Measurements from ENCODE around the gene GPC6.
A peak's percentile ranks its signal among the peaks of the same experiment; 100 is the strongest.

GPC6 gene

GRCh38 chr13:93260591-93260990 lies 34.0 kb downstream of the GPC6 start:
- Histone ChIP-seq H3K18ac (ENCODE audit: low read length) (no peak overlapping the region), H3K9ac (ENCODE audit: low read length) (no peak overlapping the region), H4K12ac (ENCODE audit: low read depth, low read length) (no peak overlapping the region), H3K23ac (ENCODE audit: low read length) (no peak overlapping the region), H3K27me3 (ENCODE audit: insufficient read depth, low read length) (no peaks in the 10 kb centered on the region), H2BK5ac (ENCODE audit: low read depth, low read length, poor library complexity) (no peak overlapping the region), H3K4ac (ENCODE audit: low read depth, low read length) (no peak overlapping the region), H3K4me2 (ENCODE audit: low read length) (no peak overlapping the region), H3K4me3 (ENCODE audit: low read depth, low read length) (no peak overlapping the region), H3K27ac (ENCODE audit: low read depth, low read length) (no peak overlapping the region), H3K79me1 (ENCODE audit: low read length) (no peaks in the 10 kb centered on the region), H2AK5ac (ENCODE audit: low read length) (no peak overlapping the region), H3K36me3 (ENCODE audit: control insufficient read depth in 1 of 2, insufficient read depth in 2 of 2, low read length in 2 of 2) (no peaks in the 10 kb centered on the region), H4K8ac (ENCODE audit: low read depth, low read length) (no peak overlapping the region), H2BK12ac (ENCODE audit: low read length) (no peak overlapping the region), H2BK120ac (ENCODE audit: insufficient read depth, low read length, poor library complexity) (no peak overlapping the region), H3K14ac (ENCODE audit: low read length) (no peak overlapping the region), H3K4me1 (ENCODE audit: control insufficient read depth in 1 of 2, insufficient read depth in 2 of 2, low read length in 2 of 2) (no peaks in the 10 kb centered on the region), H4K91ac (ENCODE audit: low read depth, low read length) (no peak overlapping the region), H3K9me3 (ENCODE audit: insufficient read depth, low read depth, low read length) (no peaks in the 10 kb centered on the region), H2AFZ (ENCODE audit: insufficient read depth, low read length, poor library complexity) (no peak overlapping the region), H3K79me2 (ENCODE audit: control insufficient read depth, insufficient read depth, low read length, poor library complexity) (no peaks in the 10 kb centered on the region)
- no CpG with 5 or more reads among the region's 1 CpG for WGBS (ENCODE audit: extremely low coverage, insufficient coverage, insufficient read length)
- DNase-seq = no peak

DNA sequence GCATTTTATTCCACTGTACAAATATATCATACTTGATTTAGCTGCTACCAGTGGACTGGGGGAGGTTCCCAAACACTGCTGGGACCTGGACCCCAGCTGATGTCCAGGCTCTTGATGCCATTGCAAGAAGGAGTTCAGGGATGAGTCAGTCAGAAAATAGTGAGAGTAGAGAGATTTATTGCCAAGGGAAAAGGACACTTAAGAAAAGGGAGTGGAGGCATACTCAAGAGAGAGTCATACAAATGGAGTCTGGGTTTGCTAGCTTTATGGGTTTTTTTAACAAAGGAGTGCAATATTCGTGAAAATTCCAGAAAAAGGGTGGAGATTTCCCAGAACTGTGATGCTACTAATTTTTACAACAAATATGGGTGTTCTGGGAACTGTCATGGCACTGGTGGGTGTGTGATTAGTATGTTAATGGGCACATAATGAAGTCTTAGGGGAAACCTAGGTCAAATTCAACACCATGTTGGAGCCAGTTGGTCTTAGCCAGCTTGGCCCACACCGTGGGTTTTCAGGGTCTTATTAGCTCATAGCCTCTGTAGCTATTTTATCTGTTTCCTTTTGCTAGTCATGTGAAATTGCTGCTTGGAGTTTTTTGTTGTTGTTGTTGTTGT lies 36.2 kb downstream of the GPC6 start:
- Histone ChIP-seq H3K9ac (ENCODE audit: low read length) (no peak overlapping the region), H3K27ac (ENCODE audit: low read depth, low read length) (no peak overlapping the region), H3K36me3 (ENCODE audit: control insufficient read depth in 1 of 2, insufficient read depth in 2 of 2, low read length in 2 of 2) (no peaks in the 10 kb centered on the region), H4K12ac (ENCODE audit: low read depth, low read length) (no peak overlapping the region), H4K8ac (ENCODE audit: low read depth, low read length) (no peak overlapping the region), H3K4me2 (ENCODE audit: low read length) (no peak overlapping the region), H3K9me3 (ENCODE audit: insufficient read depth, low read depth, low read length) (no peaks in the 10 kb centered on the region), H3K14ac (ENCODE audit: low read length) (no peak overlapping the region), H2BK12ac (ENCODE audit: low read length) (no peak overlapping the region), H2BK5ac (ENCODE audit: low read depth, low read length, poor library complexity) (no peak overlapping the region), H3K4me1 (ENCODE audit: control insufficient read depth in 1 of 2, insufficient read depth in 2 of 2, low read length in 2 of 2) (no peaks in the 10 kb centered on the region), H3K4me3 (ENCODE audit: low read depth, low read length) (no peak overlapping the region), H3K27me3 (ENCODE audit: insufficient read depth, low read length) (no peaks in the 10 kb centered on the region), H3K79me1 (ENCODE audit: low read length) (no peaks in the 10 kb centered on the region), H2BK120ac (ENCODE audit: insufficient read depth, low read length, poor library complexity) (no peak overlapping the region), H3K23ac (ENCODE audit: low read length) (no peak overlapping the region), H3K18ac (ENCODE audit: low read length) (no peak overlapping the region), H3K79me2 (ENCODE audit: control insufficient read depth, insufficient read depth, low read length, poor library complexity) (no peaks in the 10 kb centered on the region), H3K4ac (ENCODE audit: low read depth, low read length) (no peak overlapping the region), H2AK5ac (ENCODE audit: low read length) (no peak overlapping the region), H2AFZ (ENCODE audit: insufficient read depth, low read length, poor library complexity) (no peak overlapping the region), H4K91ac (ENCODE audit: low read depth, low read length) (no peak overlapping the region)
- peak in 1 of 2 donors; percentile 1 for DNase-seq
- WGBS (ENCODE audit: extremely low coverage, insufficient coverage, insufficient read length) = no CpG with 5 or more reads among the region's 2 CpGs

DNA sequence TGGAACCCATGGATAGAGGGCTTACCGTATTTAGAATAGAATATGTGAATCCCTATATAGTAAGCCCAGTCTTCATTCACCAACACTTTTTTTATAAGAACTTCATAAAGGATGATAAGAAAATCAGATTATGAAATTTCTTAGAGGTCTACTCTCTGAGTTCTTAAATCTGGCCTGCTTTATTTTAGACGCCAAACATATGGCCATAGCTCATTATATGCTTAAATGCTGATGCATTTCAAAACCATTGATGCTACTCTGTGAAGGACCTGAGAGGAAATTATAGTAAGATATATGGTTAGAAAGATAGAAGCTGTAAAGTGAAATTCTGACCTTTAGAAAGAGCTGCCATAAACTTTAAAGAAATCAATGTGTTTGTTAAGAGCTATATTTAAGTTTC lies 38.3 kb downstream of the GPC6 start:
- H3K23ac ChIP-seq (ENCODE audit: low read length) = no peak overlapping the region
- no peaks in the 10 kb centered on the region for H3K79me2 ChIP-seq (ENCODE audit: control insufficient read depth, insufficient read depth, low read length, poor library complexity)
- H3K36me3 ChIP-seq (ENCODE audit: control insufficient read depth in 1 of 2, insufficient read depth in 2 of 2, low read length in 2 of 2) = no peaks in the 10 kb centered on the region
- H3K4me3 ChIP-seq (ENCODE audit: low read depth, low read length) = no peak overlapping the region
- H3K4me1 ChIP-seq (ENCODE audit: control insufficient read depth in 1 of 2, insufficient read depth in 2 of 2, low read length in 2 of 2) = no peaks in the 10 kb centered on the region
- no peak overlapping the region for H2AK5ac ChIP-seq (ENCODE audit: low read length)
- no peak overlapping the region for H4K12ac ChIP-seq (ENCODE audit: low read depth, low read length)
- no peak overlapping the region for H3K14ac ChIP-seq (ENCODE audit: low read length)
- no peak overlapping the region for H2BK120ac ChIP-seq (ENCODE audit: insufficient read depth, low read length, poor library complexity)
- H2BK12ac ChIP-seq (ENCODE audit: low read length) = no peak overlapping the region
- H4K91ac ChIP-seq (ENCODE audit: low read depth, low read length) = no peak overlapping the region
- no CpG with 5 or more reads among the region's 2 CpGs for WGBS (ENCODE audit: extremely low coverage, insufficient coverage, insufficient read length)
- H2AFZ ChIP-seq (ENCODE audit: insufficient read depth, low read length, poor library complexity) = no peak overlapping the region
- H3K4ac ChIP-seq (ENCODE audit: low read depth, low read length) = no peak overlapping the region
- no peak overlapping the region for H3K4me2 ChIP-seq (ENCODE audit: low read length)
- H3K9ac ChIP-seq (ENCODE audit: low read length) = no peak overlapping the region
- no peak overlapping the region for H4K8ac ChIP-seq (ENCODE audit: low read depth, low read length)
- no peaks in the 10 kb centered on the region for H3K79me1 ChIP-seq (ENCODE audit: low read length)
- no peak overlapping the region for H3K18ac ChIP-seq (ENCODE audit: low read length)
- H2BK5ac ChIP-seq (ENCODE audit: low read depth, low read length, poor library complexity) = no peak overlapping the region
- H3K9me3 ChIP-seq (ENCODE audit: insufficient read depth, low read depth, low read length) = no peaks in the 10 kb centered on the region
- no peak overlapping the region for H3K27ac ChIP-seq (ENCODE audit: low read depth, low read length)
- H3K27me3 ChIP-seq (ENCODE audit: insufficient read depth, low read length) = no peaks in the 10 kb centered on the region
- DNase-seq = no peak

DNA sequence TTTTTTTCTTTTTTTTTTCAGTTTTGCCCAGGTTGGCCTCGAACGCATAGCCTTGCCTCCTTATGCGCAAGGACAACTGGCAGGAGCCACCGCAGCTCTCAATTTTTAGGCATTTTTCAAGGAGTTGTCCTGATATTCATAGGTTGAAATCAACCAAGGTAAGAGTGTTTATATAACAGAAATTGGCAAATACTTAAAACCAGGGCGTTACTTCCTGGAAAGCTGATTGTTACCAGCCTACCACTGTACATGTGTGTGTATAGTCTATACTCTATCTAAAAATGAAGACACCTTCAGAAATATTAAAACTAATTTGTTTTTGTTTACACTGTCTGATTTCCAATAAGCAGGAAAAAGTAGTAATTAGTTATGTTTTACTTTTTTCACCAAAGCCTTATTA lies 39.2 kb downstream of the GPC6 start:
- no peak overlapping the region for H3K18ac ChIP-seq (ENCODE audit: low read length)
- no peak overlapping the region for H3K4ac ChIP-seq (ENCODE audit: low read depth, low read length)
- H2BK12ac ChIP-seq (ENCODE audit: low read length) = no peak overlapping the region
- H3K14ac ChIP-seq (ENCODE audit: low read length) = no peak overlapping the region
- no peak overlapping the region for H2AFZ ChIP-seq (ENCODE audit: insufficient read depth, low read length, poor library complexity)
- DNase-seq = no peak
- H3K79me2 ChIP-seq (ENCODE audit: control insufficient read depth, insufficient read depth, low read length, poor library complexity) = no peaks in the 10 kb centered on the region
- no peak overlapping the region for H4K12ac ChIP-seq (ENCODE audit: low read depth, low read length)
- H3K4me2 ChIP-seq (ENCODE audit: low read length) = no peak overlapping the region
- no peak overlapping the region for H4K8ac ChIP-seq (ENCODE audit: low read depth, low read length)
- no peaks in the 10 kb centered on the region for H3K4me1 ChIP-seq (ENCODE audit: control insufficient read depth in 1 of 2, insufficient read depth in 2 of 2, low read length in 2 of 2)
- H3K9ac ChIP-seq (ENCODE audit: low read length) = no peak overlapping the region
- no peak overlapping the region for H2AK5ac ChIP-seq (ENCODE audit: low read length)
- no peaks in the 10 kb centered on the region for H3K27me3 ChIP-seq (ENCODE audit: insufficient read depth, low read length)
- no peak overlapping the region for H3K27ac ChIP-seq (ENCODE audit: low read depth, low read length)
- no peaks in the 10 kb centered on the region for H3K79me1 ChIP-seq (ENCODE audit: low read length)
- H2BK120ac ChIP-seq (ENCODE audit: insufficient read depth, low read length, poor library complexity) = no peak overlapping the region
- no peak overlapping the region for H4K91ac ChIP-seq (ENCODE audit: low read depth, low read length)
- no peak overlapping the region for H2BK5ac ChIP-seq (ENCODE audit: low read depth, low read length, poor library complexity)
- WGBS (ENCODE audit: extremely low coverage, insufficient coverage, insufficient read length) = no CpG with 5 or more reads among the region's 5 CpGs
- no peaks in the 10 kb centered on the region for H3K9me3 ChIP-seq (ENCODE audit: insufficient read depth, low read depth, low read length)
- H3K4me3 ChIP-seq (ENCODE audit: low read depth, low read length) = no peak overlapping the region
- no peaks in the 10 kb centered on the region for H3K36me3 ChIP-seq (ENCODE audit: control insufficient read depth in 1 of 2, insufficient read depth in 2 of 2, low read length in 2 of 2)
- no peak overlapping the region for H3K23ac ChIP-seq (ENCODE audit: low read length)
